HG02973 (cell line): ENCODE results near the gene FAM133A.

ENCODE experiments used
- ATAC-seq: cut with Tn5 transposase; IDR thresholded peaks from one replicate; pipeline ENCODE4 v1.9.1; 2021; ENCODE audit warnings: moderate library complexity; ENCODE audit not compliant: unreplicated experiment

Gene FAM133A

GRCh38 chrX:93673869-93674271 is at the start of gene FAM133A:
FAM133A (plus strand) TSS chrX:93674206; CDS start chrX:93709420, 35,214 bp downstream.
- ATAC-seq: no peak

DNA sequence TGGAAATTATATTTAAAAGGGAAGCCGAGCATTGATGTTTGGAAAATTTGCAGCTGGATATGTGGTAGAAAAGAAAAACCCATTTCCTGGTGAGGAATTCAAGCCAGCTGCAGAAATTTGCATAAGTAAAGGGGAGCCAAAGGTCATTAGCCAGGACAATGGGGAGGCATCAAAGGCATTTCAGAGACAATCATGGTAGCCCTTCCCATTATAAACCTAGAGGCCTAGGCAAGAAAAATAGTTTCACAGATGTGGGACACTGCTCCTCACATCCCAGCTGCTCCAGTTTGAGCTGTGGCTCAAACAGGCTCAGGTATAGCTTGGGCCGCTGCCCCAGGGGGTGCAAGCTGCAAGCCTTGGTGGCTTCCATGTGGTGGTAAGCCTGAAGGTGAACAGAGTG is 36.4 kb upstream of the FAM133A start:
- ATAC-seq: no peak

DNA sequence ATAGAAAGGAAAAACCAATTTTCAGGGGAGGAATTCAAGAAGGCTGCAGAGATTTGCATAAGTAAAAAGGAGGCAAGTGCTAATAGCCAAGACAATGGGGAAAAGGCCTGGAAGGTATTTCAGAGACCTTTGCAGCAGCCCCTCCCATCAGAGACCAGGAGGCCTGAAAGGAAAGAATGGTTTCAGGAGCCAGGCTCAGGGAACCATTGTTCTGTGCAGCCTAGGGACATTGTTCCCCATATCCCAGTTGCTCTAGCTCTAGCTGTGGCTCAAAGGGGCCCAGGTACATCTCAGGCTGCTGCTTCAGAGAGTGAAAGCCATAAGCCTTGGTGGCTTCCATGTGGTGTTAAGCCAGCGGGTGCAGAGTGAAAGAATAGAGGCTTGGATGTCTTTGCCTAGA is 24.6 kb upstream of the FAM133A start:
- no peak for ATAC-seq

DNA sequence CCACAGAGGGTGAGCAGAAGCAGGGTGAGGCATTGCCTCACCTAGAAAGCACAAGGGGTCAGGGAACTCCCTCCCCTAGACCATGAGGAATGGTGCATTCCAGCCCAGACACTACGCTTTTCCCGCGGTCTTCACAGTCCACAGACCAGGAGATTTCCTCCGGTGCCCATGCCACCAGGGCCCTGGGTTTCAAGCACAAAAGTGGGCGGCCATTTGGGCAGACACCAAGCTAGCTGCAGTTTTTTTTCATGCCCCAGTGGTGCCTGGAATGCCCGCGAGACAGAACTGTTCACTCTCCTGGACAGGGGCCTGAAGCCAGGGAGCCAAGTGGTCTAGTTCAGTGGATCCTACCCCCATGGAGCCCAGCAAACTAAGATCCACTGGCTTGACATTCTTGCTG is 13.4 kb upstream of the FAM133A start:
- no peak for ATAC-seq

GRCh38 chrX:93673056-93673868 is 744 bp upstream of the FAM133A start, which contains the start of gene NAP1L3:
NAP1L3 (minus strand) TSS chrX:93673578; CDS start chrX:93673304, 274 bp downstream.
- ATAC-seq: no peak

DNA sequence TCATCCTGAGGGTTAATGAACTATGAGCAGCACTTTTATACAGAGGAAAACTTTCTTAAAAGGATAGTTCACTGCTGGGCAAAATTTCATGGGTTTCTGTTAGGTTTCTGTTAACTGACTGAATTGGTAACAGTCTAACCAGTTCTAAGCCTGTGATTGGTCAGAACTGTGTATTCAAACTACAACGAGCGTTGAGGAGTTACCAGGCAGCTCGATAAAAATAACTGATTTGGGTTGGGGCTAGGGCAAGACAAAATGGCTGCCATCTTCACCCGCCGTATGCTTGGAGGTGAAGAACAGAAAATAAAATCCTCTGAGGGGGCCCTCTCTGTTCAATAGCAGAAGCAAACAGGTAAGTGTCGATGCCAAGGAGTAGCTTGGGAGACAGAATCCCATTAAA is 22.0 kb downstream of the FAM133A start:
- no peak for ATAC-seq

DNA sequence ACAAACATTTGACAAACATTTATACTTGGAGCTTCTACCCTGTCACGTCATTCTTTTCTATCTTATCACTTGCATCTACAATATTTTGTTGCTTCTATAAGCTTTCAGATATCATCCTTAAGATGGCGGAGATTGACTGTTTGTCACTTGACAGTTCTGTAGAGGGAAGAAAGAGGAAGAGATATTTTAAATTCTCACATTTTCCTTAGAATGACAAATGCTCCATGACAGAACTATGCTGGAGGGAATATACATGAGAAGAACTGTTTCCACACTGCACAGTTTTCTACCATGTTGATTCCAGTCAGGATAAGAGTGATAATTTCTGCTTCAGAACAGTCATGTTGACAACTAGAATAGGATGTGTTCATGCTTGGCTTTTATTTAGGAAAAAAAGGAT is 29.7 kb downstream of the FAM133A start:
- ATAC-seq: no peak

- no peak for ATAC-seq
Measured at GRCh38 chrX:93711076-93711475, 37.1 kb downstream of the FAM133A start.

DNA sequence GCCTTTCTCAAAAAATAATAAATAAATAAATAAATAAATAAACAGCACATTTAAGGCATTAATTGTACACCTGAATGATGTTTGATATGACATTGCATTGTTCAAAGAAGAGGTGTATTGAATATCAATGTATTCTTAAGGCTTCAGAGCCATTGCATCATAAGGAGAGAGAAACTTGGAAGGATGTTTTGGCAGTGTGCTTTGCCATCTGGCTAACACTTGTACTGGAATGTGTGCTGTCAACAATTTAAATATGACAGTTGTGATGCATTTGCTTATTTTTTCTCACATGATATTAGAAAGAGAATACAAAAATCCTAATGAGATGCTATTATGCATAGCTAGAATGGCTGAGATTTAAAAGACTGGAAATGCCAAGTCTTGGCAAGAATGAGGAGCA is 67.8 kb downstream of the FAM133A start:
- no peak for ATAC-seq

- no peak for ATAC-seq
Measured at GRCh38 chrX:93760163-93760562, 86.2 kb downstream of the FAM133A start.
